Tibial artery (tissue), 4 donors: ENCODE results near the gene ANKRD45.

ENCODE experiments used
- DNase-seq, 2 donors: peaks; one replicate each; pipeline ENCODE4 v3.0.0-alpha.2; 2019
- H3K27ac ChIP-seq, 2 donors: fragments of 200-600 bp; sonication (generic) in 1 of 2; 1 replicate in 1 of 2; 2 replicates in 1 of 2; pipeline ENCODE4 v1.5.1; 2018 to 2019; ENCODE audit warnings: mild to moderate bottlenecking in 1 of 2
- H3K27me3 ChIP-seq, 2 donors: fragments of 200-600 bp; sonication (generic) in 1 of 2; one replicate each; pipeline versions ENCODE4 v1.5.1 to v1.6.0; 2016 to 2019
- H3K36me3 ChIP-seq, 3 donors: fragments of 200-600 bp; sonication (generic) in 2 of 3; one replicate each; pipeline ENCODE4 v1.5.1; 2016 to 2019; ENCODE audit warnings: mild to moderate bottlenecking in 2 of 3
- H3K4me1 ChIP-seq, 4 donors: fragments of 200-600 bp; sonication (generic) in 2 of 4; 1 replicate in 3 of 4; 2 replicates in 1 of 4; pipeline ENCODE4 v1.5.1; 2016 to 2019
- H3K4me3 ChIP-seq, 2 donors: fragments of 200-600 bp; sonication (generic) in 1 of 2; 1 replicate in 1 of 2; 2 replicates in 1 of 2; pipeline ENCODE4 v1.5.1; 2018 to 2019; ENCODE audit warnings: mild to moderate bottlenecking in 2 of 2
- H3K9me3 ChIP-seq, 3 donors: fragments of 200-600 bp; sonication (generic) in 1 of 3; one replicate each; pipeline ENCODE4 v1.5.1; 2016 to 2019
- intact Hi-C: fragments of 100-400 bp; cut with DNase I; formaldehyde crosslinking; loops from one replicate; pipeline ENCODE4 v1.15.0; 2023; ENCODE audit warnings: low total_unique reads
- TF ChIP-seq, protein P1 (sequence below), 2 experiments: fragments of 200-600 bp in 1 of 2; fragments of 450-650 bp in 1 of 2; IDR thresholded peaks; one replicate each; pipeline ENCODE4 v1.5.1; 2017 to 2019; ENCODE audit warnings: antibody characterized with exemption in 2 of 2, mild to moderate bottlenecking in 1 of 2, moderate library complexity in 1 of 2

ANKRD45 gene

DNA sequence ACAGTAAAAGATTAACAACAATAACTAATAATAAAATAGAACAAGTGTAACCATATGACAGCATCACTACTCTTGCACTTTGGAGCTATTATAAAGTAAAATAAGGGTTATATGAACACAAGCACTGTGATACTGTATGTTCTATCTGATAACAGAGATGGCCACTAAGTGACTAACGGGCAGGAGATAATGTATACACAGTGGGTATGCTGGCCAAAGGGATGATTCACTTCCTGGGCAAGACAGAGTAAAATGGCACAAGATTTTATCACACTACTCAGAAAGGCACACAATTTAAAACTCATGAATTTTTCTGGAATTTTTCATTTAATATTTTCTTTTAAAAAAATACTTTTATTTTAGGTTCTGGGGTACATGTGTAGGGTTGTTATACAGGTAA, 79.1 kb downstream of the ANKRD45 start:
- H3K27ac ChIP-seq: no peak overlapping the region
- H3K36me3 ChIP-seq: no peaks in the 10 kb centered on the region
- no peaks in the 10 kb centered on the region for H3K4me1 ChIP-seq
- H3K9me3 ChIP-seq: no peaks in the 10 kb centered on the region
- intact Hi-C loops: no loop called here
- TF ChIP-seq, protein P1, sequence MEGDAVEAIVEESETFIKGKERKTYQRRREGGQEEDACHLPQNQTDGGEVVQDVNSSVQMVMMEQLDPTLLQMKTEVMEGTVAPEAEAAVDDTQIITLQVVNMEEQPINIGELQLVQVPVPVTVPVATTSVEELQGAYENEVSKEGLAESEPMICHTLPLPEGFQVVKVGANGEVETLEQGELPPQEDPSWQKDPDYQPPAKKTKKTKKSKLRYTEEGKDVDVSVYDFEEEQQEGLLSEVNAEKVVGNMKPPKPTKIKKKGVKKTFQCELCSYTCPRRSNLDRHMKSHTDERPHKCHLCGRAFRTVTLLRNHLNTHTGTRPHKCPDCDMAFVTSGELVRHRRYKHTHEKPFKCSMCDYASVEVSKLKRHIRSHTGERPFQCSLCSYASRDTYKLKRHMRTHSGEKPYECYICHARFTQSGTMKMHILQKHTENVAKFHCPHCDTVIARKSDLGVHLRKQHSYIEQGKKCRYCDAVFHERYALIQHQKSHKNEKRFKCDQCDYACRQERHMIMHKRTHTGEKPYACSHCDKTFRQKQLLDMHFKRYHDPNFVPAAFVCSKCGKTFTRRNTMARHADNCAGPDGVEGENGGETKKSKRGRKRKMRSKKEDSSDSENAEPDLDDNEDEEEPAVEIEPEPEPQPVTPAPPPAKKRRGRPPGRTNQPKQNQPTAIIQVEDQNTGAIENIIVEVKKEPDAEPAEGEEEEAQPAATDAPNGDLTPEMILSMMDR (IDR thresholded peaks at IDR 0.05): no peak
- no peak overlapping the region for H3K4me3 ChIP-seq
- no peak for DNase-seq
- no peaks in the 10 kb centered on the region for H3K27me3 ChIP-seq

DNA sequence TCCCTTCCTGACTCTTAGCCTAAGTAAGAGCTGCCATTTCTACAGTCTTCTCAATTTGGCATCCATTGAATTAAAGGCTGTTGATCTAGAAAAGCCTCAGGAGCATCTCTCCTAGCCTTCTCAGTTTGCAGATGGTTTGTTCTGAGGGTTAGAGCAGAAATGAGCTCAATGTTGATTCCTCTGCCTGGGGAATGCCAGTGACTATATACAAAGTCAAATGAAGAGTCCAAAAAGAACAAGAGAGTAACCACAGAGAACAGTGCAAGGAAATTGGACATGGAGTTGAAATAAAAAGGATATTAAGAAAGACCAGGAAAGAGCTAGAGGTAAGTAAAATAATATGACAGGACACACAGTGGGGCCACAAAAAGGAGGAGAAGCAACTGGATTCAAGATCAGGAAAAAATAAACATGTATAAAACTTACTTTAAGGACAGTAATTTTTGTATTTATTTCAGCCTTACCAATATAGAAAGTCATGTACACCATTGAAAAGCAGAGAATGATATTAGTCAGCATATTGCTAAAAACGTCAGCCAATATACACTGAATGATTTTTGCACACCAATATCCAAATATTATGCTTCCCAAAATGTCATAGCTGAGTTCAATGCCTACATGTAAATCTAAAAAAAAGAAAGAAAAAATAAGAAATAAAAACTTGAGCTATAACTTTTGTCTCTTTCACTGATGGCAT, 88.1 kb downstream of the ANKRD45 start:
- H3K27me3 ChIP-seq: no peaks in the 10 kb centered on the region
- H3K4me3 ChIP-seq: no peak overlapping the region
- no peaks in the 10 kb centered on the region for H3K4me1 ChIP-seq
- H3K36me3 ChIP-seq: no peaks in the 10 kb centered on the region
- H3K9me3 ChIP-seq: no peaks in the 10 kb centered on the region
- TF ChIP-seq, protein P1 (IDR thresholded peaks at IDR 0.05): no peak
- no peak overlapping the region for H3K27ac ChIP-seq
- intact Hi-C loops: no loop called here
- DNase-seq: no peak

DNA sequence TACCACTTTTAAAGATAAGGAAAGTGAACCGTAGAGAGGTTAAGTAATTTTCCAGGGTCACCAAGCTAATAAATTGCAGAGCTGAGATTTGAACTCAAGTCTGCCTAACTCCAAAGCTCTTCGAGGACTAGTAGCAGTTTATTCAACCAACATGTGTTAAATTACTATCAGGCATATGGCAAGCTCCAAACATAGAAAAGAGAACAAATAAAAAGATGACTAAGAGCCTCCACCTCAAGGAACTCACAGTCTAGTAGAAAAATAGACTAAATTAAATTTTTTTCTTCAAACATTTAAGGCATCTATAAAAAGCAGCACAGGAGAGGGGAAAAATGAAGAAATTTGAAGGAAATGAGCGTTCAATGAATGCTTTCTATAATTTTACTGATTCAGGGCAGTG, 89.0 kb downstream of the ANKRD45 start:
- no peak for DNase-seq
- H3K4me3 ChIP-seq: no peak overlapping the region
- H3K36me3 ChIP-seq: no peaks in the 10 kb centered on the region
- H3K9me3 ChIP-seq: no peaks in the 10 kb centered on the region
- H3K27me3 ChIP-seq: no peaks in the 10 kb centered on the region
- TF ChIP-seq, protein P1 (IDR thresholded peaks at IDR 0.05): no peak
- no peaks in the 10 kb centered on the region for H3K4me1 ChIP-seq
- no peak overlapping the region for H3K27ac ChIP-seq
- intact Hi-C loops: no loop called here

DNA sequence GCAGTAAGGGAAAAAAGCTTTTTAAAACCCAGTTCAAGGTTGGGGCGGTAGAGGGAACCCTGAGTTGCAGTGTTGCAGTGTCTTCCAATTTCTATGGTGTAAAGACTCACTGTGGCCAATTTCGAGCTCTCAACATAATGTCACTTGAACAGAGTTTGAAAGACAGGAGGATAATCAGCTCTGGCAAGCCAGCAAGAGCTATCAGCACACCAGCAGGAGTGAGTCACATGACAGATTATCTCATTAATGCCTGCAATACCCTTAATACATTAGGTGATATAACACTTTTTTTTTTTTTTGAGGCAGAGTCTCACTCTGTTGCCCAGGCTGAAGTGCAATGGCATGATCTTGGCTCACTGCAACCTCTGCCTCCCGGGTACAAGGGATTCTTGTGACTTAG, 89.6 kb downstream of the ANKRD45 start:
- Histone ChIP-seq H3K9me3 (no peaks in the 10 kb centered on the region), H3K27ac (no peak overlapping the region), H3K27me3 (no peaks in the 10 kb centered on the region), H3K4me1 (no peaks in the 10 kb centered on the region), H3K4me3 (no peak overlapping the region), H3K36me3 (no peaks in the 10 kb centered on the region)
- TF ChIP-seq, protein P1 (IDR thresholded peaks at IDR 0.05): no peak
- intact Hi-C loops: no loop called here
- no peak for DNase-seq

DNA sequence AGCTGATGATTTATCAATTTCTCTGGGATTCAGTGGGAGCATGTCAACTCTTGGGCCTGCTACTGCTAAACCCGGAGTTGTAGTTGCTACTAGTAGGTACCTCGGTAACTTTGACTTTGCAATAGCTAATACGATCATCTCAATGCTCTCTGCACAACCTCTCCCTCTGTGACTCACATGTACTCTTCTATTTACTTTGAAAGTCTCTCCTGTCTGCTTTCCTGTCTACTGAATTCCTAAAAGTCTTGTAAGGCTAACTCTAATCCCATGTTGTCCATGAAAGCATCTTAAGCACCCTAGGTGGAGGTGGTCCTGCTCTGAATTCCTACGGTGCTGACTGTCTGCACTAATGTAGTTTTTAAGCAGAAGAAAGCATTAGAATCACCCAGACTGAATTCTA, 96.1 kb downstream of the ANKRD45 start:
- no peak for DNase-seq
- no peaks in the 10 kb centered on the region for H3K36me3 ChIP-seq
- intact Hi-C loops: no loop called here
- no peaks in the 10 kb centered on the region for H3K9me3 ChIP-seq
- TF ChIP-seq, protein P1 (IDR thresholded peaks at IDR 0.05): no peak
- no peaks in the 10 kb centered on the region for H3K27me3 ChIP-seq
- no peaks in the 10 kb centered on the region for H3K4me1 ChIP-seq
- no peak overlapping the region for H3K27ac ChIP-seq
- H3K4me3 ChIP-seq: no peak overlapping the region
